Measurements from ENCODE around the gene NKD2.

The NKD2 gene

DNA sequence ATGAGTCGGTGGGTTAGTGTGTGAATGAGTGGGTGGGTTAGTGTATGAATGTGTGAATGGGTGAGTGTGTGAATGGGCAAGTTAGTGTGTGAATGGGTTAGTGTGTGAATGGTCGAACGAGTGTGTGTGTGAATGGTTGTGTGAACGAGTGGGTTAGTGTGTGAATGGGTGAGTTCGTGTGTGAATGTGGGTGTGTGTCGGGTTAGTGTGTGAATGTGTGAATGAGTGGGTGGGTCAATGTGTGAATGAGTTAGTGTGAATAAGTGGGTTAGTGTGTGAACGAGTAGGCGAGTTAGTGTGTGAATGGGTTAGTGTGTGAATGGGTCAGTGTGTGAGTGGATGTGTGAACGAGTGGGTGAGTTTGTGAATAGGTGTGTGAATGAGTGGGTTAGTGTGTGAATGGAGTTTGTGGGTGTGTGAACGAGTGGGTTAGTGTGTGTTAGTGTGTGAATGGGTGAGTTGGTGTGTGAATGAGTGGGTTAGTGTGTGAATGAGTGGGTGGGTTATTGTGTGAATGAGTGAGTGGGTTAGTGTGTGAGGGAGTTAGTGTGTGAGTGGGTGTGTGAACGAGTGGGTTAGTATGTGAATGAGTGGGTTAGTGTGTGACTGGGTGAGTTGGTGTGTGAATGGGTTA, 38.8 kb downstream of the NKD2 start:
- no peak for DNase-seq

DNA sequence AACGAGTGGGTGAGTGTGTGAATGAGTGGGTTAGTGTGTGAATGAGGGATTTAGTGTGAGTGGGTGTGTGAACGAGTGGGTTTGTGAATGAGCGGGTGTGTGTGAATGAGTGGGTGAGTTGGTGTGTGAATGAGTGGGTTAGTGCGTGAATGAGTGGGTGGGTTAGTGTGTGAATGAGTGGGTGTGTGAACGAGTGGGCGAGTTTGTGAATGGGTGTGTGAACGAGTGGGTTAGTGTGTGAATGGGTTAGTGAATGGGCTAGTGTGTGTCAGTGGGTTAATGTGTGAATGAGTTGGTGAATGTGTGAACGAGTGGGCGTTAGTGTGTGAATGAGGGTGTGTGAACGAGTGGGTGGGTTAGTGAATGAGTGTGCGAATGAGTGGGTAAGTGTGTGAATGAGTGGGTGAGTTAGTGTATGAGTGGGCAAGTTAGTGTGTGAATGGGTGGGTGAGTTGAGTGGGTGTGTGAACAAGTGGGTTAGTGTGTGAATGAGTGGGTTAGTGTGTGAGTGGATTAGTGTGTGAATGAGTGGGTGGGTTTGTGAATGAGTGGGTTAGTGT, 39.6 kb downstream of the NKD2 start:
- no peak for DNase-seq

DNA sequence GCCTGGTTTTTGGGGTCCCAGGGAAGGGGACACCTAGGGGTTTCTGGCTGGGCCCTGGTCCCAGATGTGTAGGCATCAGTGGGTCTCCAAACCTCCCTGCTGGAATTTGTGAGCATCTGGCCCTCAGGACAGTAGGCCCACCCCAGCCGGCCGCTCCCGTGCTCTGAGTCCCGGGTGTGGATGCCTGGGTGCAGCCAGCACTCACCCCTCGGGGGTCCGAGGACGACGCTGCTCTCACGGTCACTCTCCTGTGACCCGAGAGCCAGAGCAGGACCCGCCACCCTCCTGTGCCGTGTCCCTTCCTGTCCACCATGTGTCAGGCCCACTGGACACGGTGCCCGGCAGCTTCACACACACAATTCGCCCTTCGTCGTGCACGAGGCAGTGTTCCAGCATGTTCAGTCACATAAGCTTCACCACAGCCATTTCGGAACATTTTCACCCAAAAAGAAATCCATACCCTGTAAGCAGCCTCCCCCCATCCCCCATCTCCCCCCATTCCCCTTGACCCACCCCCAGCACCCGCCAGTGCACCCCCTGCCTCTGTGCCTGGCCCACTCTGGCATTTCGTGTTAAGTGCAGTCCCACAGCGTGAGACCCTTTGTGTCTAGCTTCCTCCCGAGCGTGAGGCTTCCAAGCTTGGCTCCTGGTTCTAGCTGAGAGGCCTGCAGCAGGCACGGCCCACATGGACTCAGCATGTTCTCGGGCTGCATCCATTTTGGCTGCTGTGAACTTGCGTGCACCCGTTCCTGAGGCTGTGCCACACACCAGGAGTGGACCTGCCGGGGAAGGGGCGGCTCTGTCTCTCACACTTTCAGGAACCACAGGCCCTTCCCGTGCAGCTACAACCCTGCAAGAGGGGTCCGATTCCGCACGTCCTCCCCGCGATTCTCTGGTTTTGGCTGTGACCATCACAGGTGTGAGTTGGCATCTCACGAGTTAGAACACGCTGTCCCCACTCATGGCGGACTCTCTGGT, 40.5 kb downstream of the NKD2 start:
- no peak for DNase-seq

- no peak for DNase-seq
Observed at GRCh38 chr5:1050423-1051365, 42.1 kb downstream of the NKD2 start.

DNA sequence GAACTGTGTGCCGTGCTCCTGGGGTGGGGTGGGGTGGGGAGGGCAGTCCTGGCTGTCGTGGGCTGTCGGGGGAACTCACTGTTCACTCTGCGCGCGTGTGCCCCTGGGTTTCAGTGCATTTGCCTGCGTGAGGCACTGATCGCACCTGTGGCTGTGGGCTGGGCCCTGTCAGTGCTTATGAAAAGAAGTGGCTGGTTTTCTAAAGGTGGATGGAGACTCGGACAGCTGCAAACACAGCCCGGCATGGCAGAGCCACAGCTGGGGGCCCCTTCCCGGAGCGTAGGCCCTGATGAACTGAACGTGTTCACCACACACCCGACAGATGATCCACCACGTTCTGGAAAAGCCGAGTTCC, 42.7 kb downstream of the NKD2 start:
- no peak for DNase-seq

- no peak for DNase-seq
Observed at GRCh38 chr5:1052076-1052475, 43.5 kb downstream of the NKD2 start.

DNA sequence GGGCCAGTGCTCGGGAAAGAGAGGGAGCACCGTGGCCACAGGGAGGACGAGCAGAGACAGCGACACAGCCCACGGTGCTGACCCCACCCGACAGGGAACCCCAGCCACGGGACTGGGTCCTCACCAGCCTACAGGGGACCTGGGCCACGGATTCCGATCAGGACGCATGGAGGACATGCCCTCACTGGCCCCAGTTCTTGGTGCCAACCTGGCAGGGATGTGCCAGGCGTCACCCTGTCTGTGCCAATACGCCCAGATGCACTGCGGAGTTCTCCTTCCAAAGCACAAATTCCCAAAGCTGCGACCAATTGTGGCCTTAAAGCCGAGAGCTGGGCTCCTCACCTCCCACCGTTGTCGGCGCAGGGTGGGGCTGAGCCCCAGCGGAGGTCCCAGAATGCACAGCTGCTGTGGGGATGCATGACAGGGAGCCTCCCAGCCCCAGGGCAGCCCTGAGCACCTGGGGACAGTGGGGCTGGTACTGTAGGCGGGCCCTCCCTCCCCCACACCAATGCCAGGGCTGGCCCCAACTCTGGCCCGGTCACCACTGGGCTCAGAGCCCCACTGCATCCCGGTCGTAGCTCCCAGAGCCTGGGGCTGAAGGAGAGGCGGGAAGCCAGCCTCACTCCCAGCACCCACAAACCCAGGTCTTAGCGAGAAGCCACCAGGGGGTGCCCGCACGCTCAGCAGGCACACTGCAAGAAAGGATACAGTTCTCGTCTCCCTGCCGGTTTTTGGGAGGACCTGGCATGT, 44.2 kb downstream of the NKD2 start:
- no peak for DNase-seq

DNA sequence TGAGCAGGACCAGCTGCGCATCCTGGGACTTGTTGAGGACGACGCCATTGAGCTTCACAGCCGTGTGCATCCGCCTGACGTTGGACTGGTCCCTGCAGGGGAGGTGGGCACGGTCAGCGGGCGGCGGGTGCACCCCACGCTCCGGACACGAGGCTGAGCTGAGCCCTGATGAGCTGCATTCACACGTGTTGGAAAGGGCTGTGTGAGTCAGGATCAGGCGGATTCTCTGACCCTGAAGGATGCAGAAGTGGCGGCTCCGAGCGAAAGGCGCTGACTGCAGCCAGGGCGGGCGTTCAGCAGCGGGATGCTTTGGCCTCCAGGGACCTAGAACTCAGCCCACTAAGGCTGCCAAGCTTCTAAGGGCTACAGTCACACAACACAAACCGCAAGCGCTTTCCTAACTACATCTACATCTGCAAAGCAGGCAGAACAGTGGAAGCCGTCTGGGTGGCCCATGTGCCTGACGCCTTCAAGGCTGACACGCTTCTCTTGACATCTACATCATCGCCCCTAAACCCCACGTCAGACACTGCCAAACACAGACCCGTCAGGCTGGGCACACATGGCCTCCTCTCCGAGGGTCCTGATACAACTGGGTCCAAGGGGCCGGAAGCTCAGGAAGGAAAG, 44.9 kb downstream of the NKD2 start:
- no peak for DNase-seq

- no peak for DNase-seq
Observed at GRCh38 chr5:1054018-1054798, 45.6 kb downstream of the NKD2 start.

DNA sequence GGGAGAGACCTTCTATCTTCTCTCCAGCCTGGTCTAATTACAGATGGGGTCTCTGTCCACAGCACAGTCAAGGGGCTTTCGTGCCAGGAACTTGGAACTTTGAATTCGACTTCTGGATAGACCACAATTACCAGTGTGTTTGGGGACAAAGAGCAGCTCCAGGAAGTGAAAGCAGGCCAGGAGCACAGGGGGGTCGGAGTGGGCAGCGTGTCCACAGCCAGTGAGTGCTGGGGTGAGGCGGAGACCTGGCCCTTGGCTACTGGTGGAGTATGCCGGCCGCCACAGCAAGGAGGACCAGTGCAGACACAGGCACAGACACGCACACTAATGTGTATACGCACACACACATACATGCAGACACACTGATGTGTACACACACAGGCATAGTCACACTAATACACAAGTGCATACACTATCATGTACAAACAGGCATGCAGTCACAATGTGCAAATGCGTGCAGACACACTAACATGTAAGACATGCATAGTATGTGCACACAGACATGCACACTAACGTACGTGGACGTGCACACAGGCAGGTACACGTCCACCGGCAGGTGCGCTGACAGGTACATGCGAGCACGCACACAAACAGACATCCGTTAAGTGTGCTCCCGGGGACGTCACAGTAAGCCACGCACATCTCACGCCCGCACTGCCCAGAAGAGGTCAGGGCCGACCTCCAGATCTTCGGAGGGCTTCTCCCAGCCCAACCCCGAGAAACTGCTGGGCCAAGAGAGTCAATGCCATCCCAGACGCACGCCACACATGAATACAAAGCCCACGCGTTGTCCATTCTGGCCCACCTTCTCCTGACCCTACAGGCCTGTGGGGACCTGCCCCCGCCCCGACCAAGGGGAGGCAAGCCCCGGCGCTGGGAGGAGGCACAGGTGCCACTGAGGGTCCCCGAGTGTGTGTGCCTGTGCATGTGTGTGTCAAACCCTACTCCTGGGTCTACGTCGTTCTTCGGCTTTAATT, 46.5 kb downstream of the NKD2 start:
- DNase-seq = no peak

- DNase-seq = no peak
Observed at GRCh38 chr5:1055896-1056610, 47.5 kb downstream of the NKD2 start.

GRCh38 chr5:1056611-1057484, 48.2 kb downstream of the NKD2 start:
- DNase-seq = no peak

- no peak for DNase-seq
Observed at GRCh38 chr5:1057485-1058082, 49.0 kb downstream of the NKD2 start.

DNA sequence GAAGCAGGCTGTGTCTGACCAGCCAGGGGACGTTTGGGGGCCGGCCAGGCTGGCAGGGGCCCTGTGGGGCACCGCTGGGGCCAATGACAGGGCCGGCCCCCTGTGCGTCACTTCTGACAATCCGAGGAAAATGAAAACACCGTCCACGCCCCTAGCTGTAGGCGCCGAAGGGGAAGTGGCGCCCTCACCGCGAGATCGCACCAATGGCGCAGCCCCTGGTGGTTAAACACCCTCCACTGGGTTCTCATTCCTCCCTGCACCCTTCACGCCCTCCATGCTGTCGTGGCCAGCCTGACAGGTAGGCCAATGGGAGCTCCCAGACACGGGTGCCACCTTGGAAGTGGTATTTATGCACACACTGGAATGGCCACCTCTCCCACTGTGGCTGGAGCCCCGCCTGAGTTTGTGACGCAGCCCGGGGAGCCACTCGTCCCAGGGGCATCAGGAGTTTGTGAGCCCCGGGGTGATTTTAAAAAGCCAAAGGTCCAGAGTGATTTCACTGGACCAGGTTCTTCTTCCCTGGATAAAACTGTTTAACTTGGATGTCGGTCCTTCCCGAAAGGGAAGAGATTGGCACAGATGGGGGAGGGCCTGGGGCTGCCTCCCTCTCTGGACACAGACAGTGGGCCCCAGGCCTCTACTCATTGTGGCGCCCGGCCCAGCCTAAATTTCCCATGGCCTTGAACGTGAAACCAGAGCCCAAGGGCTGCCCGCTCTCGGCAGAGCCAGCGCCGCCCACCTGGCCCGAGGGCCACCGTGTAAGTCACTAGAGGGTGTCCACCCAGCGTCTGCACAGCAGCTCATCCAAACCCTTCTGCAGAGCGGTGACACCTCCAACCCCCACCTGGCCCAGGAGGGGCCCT, 49.7 kb downstream of the NKD2 start:
- DNase-seq = no peak

- no peak for DNase-seq
Observed at GRCh38 chr5:1058988-1059883, 50.6 kb downstream of the NKD2 start.
